Spleen (tissue), 7 donors: Measurements from ENCODE around the gene CPSF3.

Experiments used
- POLR2A ChIP-seq, 3 donors: fragments of 450-650 bp; IDR thresholded peaks; one replicate each; pipeline ENCODE4 v1.5.1; 2017; ENCODE audit warnings: antibody characterized with exemption in 3 of 3, mild to moderate bottlenecking in 1 of 3
- TF ChIP-seq, protein P1 (sequence below), 11 experiments: fragments of 200-600 bp in 7 of 11; fragments of 450-650 bp in 4 of 11; sonication (generic) in 4 of 11; IDR thresholded peaks in 8 of 11; conservative IDR thresholded peaks in 3 of 11; 1 replicate in 7 of 11; 2 replicates in 4 of 11; pipeline versions ENCODE4 v1.4.0 to v1.8.0; 2016 to 2021; ENCODE audit warnings: antibody characterized with exemption in 11 of 11, inconsistent platforms in 4 of 11, mild to moderate bottlenecking in 1 of 11
- donor health status: DM: no; HTN: no; CAD: no; lungs with moderate emphysema.
- donor health status: DM: no; HTN: no; CAD: no.
- donor health status: DM: no; HTN: no; CAD: no.

- TF ChIP-seq, protein P1, sequence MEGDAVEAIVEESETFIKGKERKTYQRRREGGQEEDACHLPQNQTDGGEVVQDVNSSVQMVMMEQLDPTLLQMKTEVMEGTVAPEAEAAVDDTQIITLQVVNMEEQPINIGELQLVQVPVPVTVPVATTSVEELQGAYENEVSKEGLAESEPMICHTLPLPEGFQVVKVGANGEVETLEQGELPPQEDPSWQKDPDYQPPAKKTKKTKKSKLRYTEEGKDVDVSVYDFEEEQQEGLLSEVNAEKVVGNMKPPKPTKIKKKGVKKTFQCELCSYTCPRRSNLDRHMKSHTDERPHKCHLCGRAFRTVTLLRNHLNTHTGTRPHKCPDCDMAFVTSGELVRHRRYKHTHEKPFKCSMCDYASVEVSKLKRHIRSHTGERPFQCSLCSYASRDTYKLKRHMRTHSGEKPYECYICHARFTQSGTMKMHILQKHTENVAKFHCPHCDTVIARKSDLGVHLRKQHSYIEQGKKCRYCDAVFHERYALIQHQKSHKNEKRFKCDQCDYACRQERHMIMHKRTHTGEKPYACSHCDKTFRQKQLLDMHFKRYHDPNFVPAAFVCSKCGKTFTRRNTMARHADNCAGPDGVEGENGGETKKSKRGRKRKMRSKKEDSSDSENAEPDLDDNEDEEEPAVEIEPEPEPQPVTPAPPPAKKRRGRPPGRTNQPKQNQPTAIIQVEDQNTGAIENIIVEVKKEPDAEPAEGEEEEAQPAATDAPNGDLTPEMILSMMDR (IDR thresholded peaks at IDR 0.05 in 8 of 11, conservative IDR thresholded peaks at IDR 0.05 in 3 of 11), result no peak
- TF ChIP-seq POLR2A (IDR thresholded peaks at IDR 0.05), result no peak
These were observed 44.2 kb downstream of the CPSF3 start for GRCh38 chr2:9467687-9468086.
